Right lobe of liver (tissue), 6 donors: ENCODE results near the gene KIFC3. TPM values are rescaled to one million over a fixed set of nuclear protein-coding genes. Genes with fewer than 3 reads are reported as not detected.

Experiments
- ATAC-seq, 4 donors: fragments of 200-7000 bp; cut with Tn5 transposase; one replicate each; pipeline ENCODE4 v1.9.1; 2020; ENCODE audit warnings: mild to moderate bottlenecking in 4 of 4, moderate library complexity in 4 of 4
- DNase-seq, 3 donors: peaks; one replicate each; pipeline ENCODE4 v3.0.0-alpha.2; 2020
- H3K27ac ChIP-seq, 3 donors: fragments of 200-600 bp; one replicate each; pipeline ENCODE4 v1.8.0; 2022
- H3K27me3 ChIP-seq, 2 donors: fragments of 200-600 bp; one replicate each; pipeline ENCODE4 v1.8.0; 2022
- H3K36me3 ChIP-seq, 4 donors: fragments of 200-600 bp; sonication (generic) in 1 of 4; one replicate each; pipeline versions ENCODE4 v1.5.1 to v1.8.0; 2017 to 2022; ENCODE audit warnings: control low read depth in 1 of 4
- H3K4me1 ChIP-seq, 4 donors: fragments of 200-600 bp; sonication (generic) in 1 of 4; one replicate each; pipeline versions ENCODE4 v1.5.1 to v1.8.0; 2017 to 2022; ENCODE audit warnings: control low read depth in 1 of 4
- H3K4me3 ChIP-seq, 3 donors: fragments of 200-600 bp; one replicate each; pipeline ENCODE4 v1.8.0; 2022
- H3K9me3 ChIP-seq, 4 donors: fragments of 200-600 bp; sonication (generic) in 1 of 4; one replicate each; pipeline versions ENCODE4 v1.5.1 to v1.8.0; 2017 to 2022; ENCODE audit warnings: control low read depth in 1 of 4
- CTCF ChIP-seq, 4 donors: fragments of 200-600 bp in 3 of 4; fragments of 450-650 bp in 1 of 4; IDR thresholded peaks; one replicate each; pipeline versions ENCODE4 v1.5.1 to v1.8.0; 2016 to 2022; ENCODE audit warnings: antibody characterized with exemption in 4 of 4, mild to moderate bottlenecking in 2 of 4
- POLR2A ChIP-seq: fragments of 450-650 bp; IDR thresholded peaks from one replicate; pipeline ENCODE4 v1.6.1; 2017; ENCODE audit warnings: antibody characterized with exemption, mild to moderate bottlenecking
- WGBS: methylation state at CpG from one replicate; pipeline ENCODE4 v1.1.6; 2018; ENCODE audit warnings: low coverage, low lambda C conversion rate; ENCODE audit not compliant: insufficient coverage; ENCODE audit errors: missing lambda C conversion rate; 5-methylcytosine and 5-hydroxymethylcytosine counted together
- intact Hi-C, 2 donors: fragments of 100-400 bp; cut with DNase I; formaldehyde crosslinking; loops; one replicate each; pipeline versions ENCODE4 v1.11.2 to v1.14.1; 2022
- total RNA-seq, 6 experiments: library from RNA; depleted of rRNA in 2 of 6; stranded (reverse); fragments of >200 nt in 2 of 6; fragmentation: NEBNext Ultra II Directional in 3 of 6; extraction: Animal tissue kit (Norgen Biotek cat#: 25700) in 3 of 6; gene quantifications; one replicate each; pipeline versions ENCODE4 v1.1.0 to v1.2.4, GENCODE V29; 2016 to 2023
- donor health status: DM: no; HTN: yes; CAD: no.
- donor health status: DM: no; HTN: no; CAD: no.
- donor health status: DM: no; HTN: no; CAD: no.
- donor health status: DM: no; HTN: yes; CAD: no.
- donor health status: DM: no; HTN: yes; CAD: no.

The KIFC3 gene
- total RNA-seq, 6 experiments from 2014 or later = 20.3 to 88.9 (median 46.4) TPM

DNA sequence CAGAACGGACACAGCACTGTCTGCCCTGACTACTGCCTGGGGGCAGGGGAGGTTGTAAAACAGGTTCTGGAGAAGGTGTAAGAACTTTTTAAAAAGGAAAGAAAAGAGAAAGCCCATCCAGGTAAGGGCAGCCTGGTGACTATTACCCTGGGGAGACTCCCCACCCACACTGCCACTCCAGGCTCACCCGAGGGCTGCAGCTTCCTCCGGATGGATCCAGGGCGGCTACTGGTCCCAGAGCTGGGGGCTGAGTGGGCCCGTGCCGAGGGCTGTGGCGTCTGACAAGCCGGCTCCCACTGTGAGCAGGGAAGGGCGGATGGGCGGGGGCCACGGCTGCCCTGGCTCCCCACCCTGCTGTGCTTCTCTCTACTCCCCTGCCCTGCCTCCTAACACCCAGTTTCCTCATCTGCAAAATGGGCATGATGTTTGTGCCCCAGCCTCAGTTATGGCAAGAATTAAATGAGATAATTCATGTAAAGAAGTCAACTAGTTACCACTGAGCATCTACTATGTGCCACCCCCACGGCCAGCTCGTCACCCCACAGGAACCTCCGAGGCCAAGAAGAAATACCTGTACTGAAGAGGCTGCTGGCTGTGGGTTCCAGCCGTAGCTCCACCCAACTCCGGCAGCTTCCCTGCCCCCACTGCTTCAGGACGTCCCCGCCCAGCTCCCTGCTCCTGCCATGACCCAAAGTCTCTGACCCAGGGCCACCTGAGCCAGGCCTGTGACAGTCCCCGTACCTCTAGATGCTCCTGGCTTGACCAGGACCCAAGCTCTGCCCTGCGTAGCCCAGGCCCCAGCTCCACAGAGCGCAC is 42.5 kb downstream of the KIFC3 start:
- no peak overlapping the region for H3K27ac ChIP-seq
- no peaks in the 10 kb centered on the region for H3K9me3 ChIP-seq
- H3K4me1 ChIP-seq = no peaks in the 10 kb centered on the region
- peaks cover 2 to 34% (median 13%) of the 10 kb centered on the region in 4 donors for H3K36me3 ChIP-seq
- H3K27me3 ChIP-seq = no peaks in the 10 kb centered on the region
- DNase-seq = no peak
- ATAC-seq = no peak
- no peak for TF ChIP-seq POLR2A
- no peak for TF ChIP-seq CTCF (IDR thresholded peaks at IDR 0.05)
- 81% methylated on average over 8 of the region's 21 CpGs for WGBS
- no peak overlapping the region for H3K4me3 ChIP-seq
- intact Hi-C loops = loop anchor here in 1 of 2 donors (10.0 kb wide), 1 partner anchor 255 kb away; no protein-coding TSS in a partner anchor

DNA sequence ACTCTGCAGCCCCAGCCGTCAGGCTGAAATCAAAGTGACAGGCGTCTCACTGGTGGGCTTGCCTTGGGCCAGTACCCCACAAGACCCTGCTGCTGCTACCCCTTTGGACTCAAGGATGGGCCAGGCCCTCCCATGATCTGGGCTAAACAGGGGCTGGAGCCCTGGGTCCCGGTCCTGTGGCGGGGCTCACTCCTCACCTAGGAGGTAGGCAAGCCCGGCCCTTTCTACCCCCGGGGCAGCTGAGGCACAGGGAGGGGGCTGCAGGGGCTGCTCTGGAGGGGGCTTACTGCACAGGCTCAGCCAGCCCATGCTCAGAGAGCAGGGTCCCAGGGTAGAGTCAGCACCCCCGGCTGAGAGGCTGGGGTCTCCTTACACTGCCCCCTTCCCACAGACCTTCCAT is 43.2 kb downstream of the KIFC3 start:
- Histone ChIP-seq H3K4me1 (no peaks in the 10 kb centered on the region), H3K27me3 (no peaks in the 10 kb centered on the region), H3K9me3 (no peaks in the 10 kb centered on the region), H3K4me3 (no peak overlapping the region), H3K36me3 (peaks cover 2 to 32% (median 13%) of the 10 kb centered on the region in 4 donors), H3K27ac (no peak overlapping the region)
- TF ChIP-seq POLR2A (no peak), CTCF (IDR thresholded peaks at IDR 0.05) (no peak)
- ATAC-seq (no peak), DNase-seq (peak in 1 of 3 donors; percentile 42)
- no CpG with 5 or more reads among the region's 7 CpGs for WGBS
- intact Hi-C loops = no loop called here

GRCh38 chr16:57758331-57759117 is 43.8 kb downstream of the KIFC3 start:
- Histone ChIP-seq H3K4me3 (no peak overlapping the region), H3K27ac (no peak overlapping the region), H3K27me3 (no peaks in the 10 kb centered on the region), H3K9me3 (no peaks in the 10 kb centered on the region), H3K36me3 (peaks cover 2 to 26% (median 13%) of the 10 kb centered on the region in 4 donors), H3K4me1 (no peaks in the 10 kb centered on the region)
- TF ChIP-seq CTCF (IDR thresholded peaks at IDR 0.05) (no peak), POLR2A (no peak)
- 40% methylated on average over 4 of the region's 33 CpGs for WGBS
- peak in 1 of 3 donors; percentile 52 for DNase-seq
- intact Hi-C loops = no loop called here
- no peak for ATAC-seq

DNA sequence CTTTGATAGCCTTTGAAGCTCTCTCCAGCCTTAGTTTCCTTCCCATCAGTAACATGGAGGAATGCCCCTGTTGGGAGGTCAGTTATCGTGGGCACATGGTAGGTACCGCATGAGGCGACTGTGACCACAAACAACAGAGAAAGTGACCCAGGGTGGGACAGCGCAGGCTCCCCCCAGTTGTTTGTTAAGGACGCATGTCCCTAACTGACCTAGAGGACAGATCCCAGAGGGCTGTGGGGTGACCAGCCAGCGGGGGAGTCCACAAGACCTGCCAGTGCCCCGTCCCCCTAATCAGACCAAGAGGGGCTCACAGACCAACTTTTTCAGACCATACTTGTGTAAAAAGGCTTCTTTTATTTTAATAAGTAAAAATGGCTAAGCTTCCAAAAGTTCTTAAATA is 44.4 kb downstream of the KIFC3 start:
- Histone ChIP-seq H3K9me3 (no peaks in the 10 kb centered on the region), H3K27ac (no peak overlapping the region), H3K4me1 (no peaks in the 10 kb centered on the region), H3K27me3 (no peaks in the 10 kb centered on the region), H3K4me3 (no peak overlapping the region), H3K36me3 (peaks cover 2 to 26% (median 13%) of the 10 kb centered on the region in 4 donors)
- ATAC-seq (no peak), DNase-seq (peak in 2 of 3 donors; percentile 21 to 44)
- 67% methylated on average over 1 of the region's 7 CpGs for WGBS
- TF ChIP-seq POLR2A (no peak), CTCF (IDR thresholded peaks at IDR 0.05) (no peak)
- intact Hi-C loops = no loop called here
